Activated T-cell treated with anti-CD3 and anti-CD28 coated beads for 4 hours (primary cell): ENCODE results near the gene KIAA0753.

Experiments used
- DNase-seq: peaks from one replicate; pipeline ENCODE4 v3.0.0-alpha.2; 2020

KIAA0753 gene

GRCh38 chr17:6639586-6640535, 650 bp downstream of the KIAA0753 start:
- DNase-seq, result no peak

DNA sequence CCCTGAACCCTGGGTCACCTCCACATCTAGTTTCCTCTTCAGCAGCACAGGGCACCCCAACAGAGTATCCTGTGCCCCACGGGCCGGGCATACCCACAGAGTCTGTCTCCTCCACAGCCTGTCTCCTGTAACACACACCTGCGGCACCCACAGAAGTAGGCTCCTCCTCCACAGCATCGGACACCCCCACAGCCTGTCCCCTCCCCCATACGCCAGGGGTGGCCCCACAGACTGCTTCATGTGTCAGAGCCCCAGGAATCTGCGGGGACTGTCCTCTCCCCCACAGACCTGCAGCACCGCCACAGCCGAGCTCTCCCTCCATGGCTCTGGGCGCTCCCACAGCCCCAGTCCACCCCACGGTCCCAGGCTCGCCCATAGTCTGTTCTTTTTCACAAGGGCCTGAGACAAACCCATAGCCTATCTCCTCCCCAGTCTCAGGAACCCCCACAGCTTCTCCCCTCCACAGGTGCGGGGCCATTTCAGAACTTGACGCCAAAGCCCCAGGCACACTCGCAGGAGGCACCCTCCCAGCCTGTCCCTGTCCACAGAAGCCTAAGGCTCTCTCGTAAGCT, 1.4 kb downstream of the KIAA0753 start:
- no peak for DNase-seq

DNA sequence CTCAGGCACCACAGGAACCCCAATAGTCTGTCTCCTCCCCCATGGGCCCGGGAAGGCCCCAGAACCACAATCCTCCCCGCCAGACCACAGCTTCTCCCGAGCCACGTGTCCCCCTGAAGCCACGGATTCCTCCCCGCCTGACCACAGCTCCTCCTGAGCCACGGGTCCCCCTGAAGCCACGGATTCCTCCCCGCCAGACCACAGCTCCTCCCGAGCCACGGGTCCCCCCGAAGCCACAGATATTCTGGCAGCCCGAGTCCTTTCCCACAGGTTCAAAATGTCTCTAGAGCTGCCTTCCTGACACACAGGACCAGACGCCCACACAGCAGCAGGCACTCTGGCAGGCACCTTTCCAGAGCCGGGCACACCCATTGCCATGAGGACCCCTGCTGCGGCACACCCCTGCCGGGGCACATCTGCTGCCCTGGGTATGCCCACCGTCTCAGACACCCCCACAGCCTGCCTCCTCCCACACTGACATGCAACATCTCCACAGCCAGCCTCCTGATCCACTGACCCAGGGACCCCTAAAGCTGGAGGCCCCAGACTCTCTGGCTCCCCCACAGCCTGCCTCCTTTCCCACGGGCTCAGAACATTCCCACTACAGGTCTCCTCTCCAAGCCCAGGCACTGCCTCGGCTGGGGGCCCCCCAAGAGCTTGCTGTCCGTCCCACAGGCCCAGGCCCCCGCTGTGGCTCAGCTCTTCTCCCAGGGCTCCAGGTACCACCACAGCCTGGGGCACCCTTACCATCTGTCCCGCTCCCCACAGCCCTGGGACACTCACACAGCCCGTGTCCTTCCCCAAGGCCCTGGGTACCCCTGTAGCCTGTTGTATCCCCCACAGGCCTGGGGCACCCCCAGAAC, 2.2 kb downstream of the KIAA0753 start:
- no peak for DNase-seq

DNA sequence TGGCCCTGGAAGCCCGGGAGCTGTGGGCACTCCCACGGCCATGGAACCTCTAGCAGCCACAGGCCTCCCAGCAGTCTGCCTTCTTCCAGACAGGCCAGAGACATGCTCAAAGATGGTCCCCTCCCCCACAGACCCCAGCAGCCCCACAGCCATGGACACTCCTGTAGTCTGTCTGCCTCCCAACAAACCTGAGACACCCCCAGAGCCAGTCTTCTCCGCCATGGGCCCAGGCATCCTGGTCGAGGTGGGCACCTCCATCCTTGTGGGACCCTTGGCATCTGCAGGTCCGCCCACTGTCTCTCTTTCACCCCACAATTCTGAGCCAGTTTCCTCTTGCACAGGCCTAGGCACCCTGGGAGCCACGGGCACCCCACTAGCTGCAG, 3.1 kb downstream of the KIAA0753 start:
- no peak for DNase-seq

- DNase-seq, result no peak
Measured at GRCh38 chr17:6636616-6637457, 3.7 kb downstream of the KIAA0753 start.

- DNase-seq, result no peak
Measured at GRCh38 chr17:6636105-6636504, 4.4 kb downstream of the KIAA0753 start.

DNA sequence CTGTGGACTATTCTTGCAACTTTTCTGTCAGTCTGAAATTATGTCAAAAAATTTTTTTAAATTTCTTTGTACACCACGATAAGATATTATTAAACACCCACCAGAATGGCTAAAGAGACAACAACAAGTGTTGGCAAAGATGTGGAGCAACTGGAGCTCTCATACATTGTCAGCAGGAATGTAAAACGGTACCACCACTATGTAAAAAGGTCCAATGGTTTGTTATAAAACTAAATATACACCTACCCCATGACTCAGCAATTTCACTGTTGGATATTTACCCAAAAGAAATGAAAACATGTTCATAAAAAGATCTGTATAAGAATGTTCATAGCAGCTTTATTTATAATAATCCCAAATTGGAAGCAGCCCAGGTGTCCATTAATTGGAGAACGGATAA, 7.2 kb downstream of the KIAA0753 start:
- no peak for DNase-seq

DNA sequence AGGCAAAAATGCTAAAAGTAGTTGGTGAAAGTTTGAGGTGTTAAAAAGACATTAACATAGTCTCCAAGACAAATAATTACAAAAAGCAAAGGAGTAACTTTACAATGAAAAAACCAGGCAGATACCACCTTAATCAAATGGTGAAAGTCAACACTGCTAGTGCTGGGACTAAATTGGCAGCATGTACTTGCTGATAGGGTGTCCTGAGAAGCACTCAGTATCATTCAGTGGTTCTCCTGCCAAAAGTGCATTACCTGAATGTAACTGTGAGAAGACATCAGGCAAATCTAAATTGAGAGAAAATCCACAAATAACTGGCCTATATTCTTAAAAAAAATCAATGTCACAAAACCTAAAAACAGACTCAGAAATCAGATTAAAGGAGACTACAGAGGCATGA, 8.0 kb downstream of the KIAA0753 start:
- DNase-seq, result no peak

DNA sequence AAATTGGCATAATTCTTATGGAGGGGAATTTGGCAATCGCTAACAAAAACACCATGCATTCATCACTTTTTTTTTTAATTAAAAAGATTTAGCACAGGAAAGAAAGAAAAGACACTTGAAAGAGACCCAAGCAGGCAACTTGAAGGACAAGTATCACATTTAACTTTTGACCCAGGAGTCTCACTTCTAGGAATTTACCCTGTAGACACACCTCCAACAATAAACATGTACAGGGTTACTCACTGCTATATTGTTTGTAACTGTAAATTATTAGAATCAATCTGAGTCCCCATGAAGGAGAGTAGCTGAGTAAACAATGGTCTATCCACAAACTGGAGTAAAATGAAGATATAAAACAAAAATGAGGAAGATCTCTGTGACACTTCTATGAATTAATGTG, 10.1 kb downstream of the KIAA0753 start:
- no peak for DNase-seq

GRCh38 chr17:6627019-6627418, 13.5 kb downstream of the KIAA0753 start:
- DNase-seq, result no peak

- no peak for DNase-seq
Measured at GRCh38 chr17:6626616-6627015, 13.9 kb downstream of the KIAA0753 start.

GRCh38 chr17:6623941-6624340, 16.6 kb downstream of the KIAA0753 start:
- no peak for DNase-seq

DNA sequence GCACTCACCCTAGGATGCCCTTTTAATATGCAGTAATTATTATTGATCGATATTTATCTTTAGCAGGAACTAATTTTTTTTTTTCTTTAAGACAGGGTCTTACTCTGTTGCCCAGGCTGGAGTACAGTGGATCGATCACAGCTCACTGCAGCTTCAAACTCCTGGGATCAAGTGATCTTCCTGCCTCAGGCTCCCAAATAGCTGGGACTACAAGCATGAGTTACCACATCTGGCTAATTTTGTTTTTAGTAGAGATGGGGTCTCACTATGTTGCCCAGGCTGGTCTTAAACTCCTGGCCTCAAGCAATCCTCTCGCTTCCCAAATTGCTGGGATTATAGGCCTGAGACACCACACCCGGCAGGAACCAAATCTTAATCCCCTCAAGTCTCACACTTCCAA, 29.3 kb downstream of the KIAA0753 start:
- no peak for DNase-seq

DNA sequence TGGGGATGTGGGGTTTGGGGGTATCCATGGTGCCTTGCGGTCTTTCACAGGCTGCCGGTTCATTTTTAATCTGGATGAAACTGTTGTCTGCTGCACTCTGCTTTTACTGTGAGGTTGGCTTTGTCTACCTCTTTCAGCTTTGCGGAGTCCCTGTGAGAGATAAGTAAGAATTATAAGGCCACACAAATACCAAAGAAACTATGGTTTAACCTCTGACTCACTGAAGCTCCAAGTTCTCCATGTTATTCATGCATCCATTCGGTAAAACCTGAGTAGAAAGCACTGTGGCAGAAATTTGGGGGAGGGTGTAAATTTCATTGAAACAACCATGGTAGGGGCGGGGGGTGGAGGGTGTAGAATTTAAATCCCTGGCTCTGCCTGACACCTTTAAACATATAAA, 30.5 kb downstream of the KIAA0753 start:
- no peak for DNase-seq

DNA sequence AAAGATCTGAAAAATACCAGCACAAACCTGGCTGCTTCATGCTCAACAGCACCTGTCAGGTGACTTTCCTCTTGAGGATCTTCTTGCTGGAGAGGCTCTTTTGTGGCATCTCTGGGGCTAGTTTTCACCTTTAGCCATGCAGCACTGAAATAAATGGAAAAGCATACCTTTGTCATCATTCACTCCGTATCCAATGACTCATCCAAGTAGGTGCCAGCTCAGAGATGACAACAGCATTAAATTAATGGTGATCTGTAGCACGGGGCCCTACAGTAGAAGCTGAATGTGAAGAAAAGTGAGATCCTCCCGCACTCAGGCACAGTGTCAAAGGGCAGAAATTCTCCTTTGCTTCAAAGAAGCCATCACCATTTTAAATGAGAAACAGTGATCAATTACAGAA, 32.2 kb downstream of the KIAA0753 start:
- no peak for DNase-seq

GRCh38 chr17:6605142-6605541, 35.4 kb downstream of the KIAA0753 start:
- DNase-seq, result no peak

- no peak for DNase-seq
Measured at GRCh38 chr17:6603744-6604325, 36.7 kb downstream of the KIAA0753 start.

- no peak for DNase-seq
Measured at GRCh38 chr17:6602141-6602540, 38.4 kb downstream of the KIAA0753 start.

DNA sequence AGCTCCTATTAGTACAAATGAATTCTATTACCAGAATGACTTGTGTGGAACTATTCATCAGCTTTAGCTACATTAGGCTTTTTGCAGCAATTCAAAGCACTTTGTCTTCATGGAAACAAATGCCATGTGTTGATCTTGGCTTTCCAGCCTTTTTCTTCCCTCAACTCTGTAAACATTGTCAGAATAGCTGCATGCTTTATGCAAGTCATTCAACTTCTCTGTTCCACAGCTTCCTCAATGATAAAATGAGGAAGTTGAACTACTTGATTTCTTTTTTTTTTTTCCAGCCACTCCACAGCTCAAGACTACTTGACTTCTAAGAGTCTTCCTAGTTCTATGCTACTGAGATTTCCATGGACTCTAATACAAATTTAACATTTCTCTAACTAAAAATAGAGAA, 41.1 kb downstream of the KIAA0753 start:
- no peak for DNase-seq

- DNase-seq, result no peak
Measured at GRCh38 chr17:6597727-6598126, 42.8 kb downstream of the KIAA0753 start.

DNA sequence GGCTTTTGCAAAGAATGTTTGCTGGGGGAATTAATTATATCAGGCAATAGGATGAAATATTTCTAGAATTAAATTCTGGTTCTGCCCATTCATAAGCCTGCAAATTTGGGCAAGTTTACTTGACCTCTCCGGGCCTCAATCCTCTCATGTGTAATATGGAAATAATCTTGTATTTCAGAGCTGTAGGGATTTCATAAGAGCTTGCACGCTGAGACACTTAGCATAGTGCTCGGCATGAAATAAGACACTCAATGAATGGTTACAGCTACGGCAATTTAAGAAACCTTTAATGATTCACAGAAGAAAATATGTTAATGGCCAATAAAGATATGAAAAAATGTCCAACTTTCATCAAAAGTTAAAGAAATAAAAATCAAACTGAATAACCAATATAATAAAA, 43.6 kb downstream of the KIAA0753 start:
- no peak for DNase-seq

GRCh38 chr17:6596511-6596910, 44.0 kb downstream of the KIAA0753 start:
- DNase-seq, result no peak
